Frontal cortex (tissue), 4 donors: ENCODE results near the gene TMEM43. TPM values are rescaled to one million over a fixed set of nuclear protein-coding genes. Genes with fewer than 3 reads are reported as not detected.

Source experiments
- DNase-seq, 2 donors: peaks; one replicate each; pipeline ENCODE4 v3.0.0; 2012; ENCODE audit warnings: low spot score in 2 of 2
- FAIRE-seq: peaks from 2 replicates; lab custom pipeline; 2012; peaks lifted over from hg19 to GRCh38; lab: Jason Lieb, UNC
- total RNA-seq: library from RNA; depleted of rRNA; stranded (reverse); fragments of >200 nt; gene quantifications from one replicate; pipeline ENCODE4 v1.2.3, GENCODE V29; 2014
- donor health status: control.
- donor health status: control.
- donor health status: control.

The TMEM43 gene
- total RNA-seq, 1 donor from 2014 or later, result 38.7 TPM

- DNase-seq (no peak), FAIRE-seq (no peak)
These were observed 22.8 kb downstream of the TMEM43 start for GRCh38 chr3:14147617-14148016.

GRCh38 chr3:14148041-14148985, 23.5 kb downstream of the TMEM43 start:
- no peak for DNase-seq
- no peak for FAIRE-seq

GRCh38 chr3:14150078-14150477, 25.2 kb downstream of the TMEM43 start:
- FAIRE-seq (no peak), DNase-seq (no peak)

- FAIRE-seq (no peak), DNase-seq (no peak)
These were observed 25.8 kb downstream of the TMEM43 start for GRCh38 chr3:14150491-14151230.

- FAIRE-seq, result no peak
These were observed 26.7 kb downstream of the TMEM43 start for GRCh38 chr3:14151471-14152083.

GRCh38 chr3:14152233-14152962, 27.5 kb downstream of the TMEM43 start:
- FAIRE-seq, result no peak
- DNase-seq, result no peak

More at GRCh38 chr3:14151471-14152083, 26.7 kb downstream of the TMEM43 start:
- DNase-seq, result no peak

- DNase-seq, result no peak
- FAIRE-seq, result no peak
These were observed 28.1 kb downstream of the TMEM43 start for GRCh38 chr3:14152963-14153355.

- FAIRE-seq (no peak), DNase-seq (no peak)
These were observed 28.8 kb downstream of the TMEM43 start for GRCh38 chr3:14153663-14154062.

GRCh38 chr3:14154276-14154675, 29.4 kb downstream of the TMEM43 start:
- no peak for FAIRE-seq

GRCh38 chr3:14154895-14155440, 30.1 kb downstream of the TMEM43 start:
- no peak for DNase-seq
- no peak for FAIRE-seq

More at GRCh38 chr3:14154276-14154675, 29.4 kb downstream of the TMEM43 start:
- DNase-seq, result no peak

- FAIRE-seq (no peak), DNase-seq (no peak)
These were observed 31.3 kb downstream of the TMEM43 start for GRCh38 chr3:14156201-14156600.

GRCh38 chr3:14156843-14157561, 32.1 kb downstream of the TMEM43 start:
- no peak for FAIRE-seq

GRCh38 chr3:14157951-14158350, 33.1 kb downstream of the TMEM43 start:
- no peak for DNase-seq
- no peak for FAIRE-seq

More at GRCh38 chr3:14156843-14157561, 32.1 kb downstream of the TMEM43 start:
- DNase-seq, result no peak

- DNase-seq, result no peak
- FAIRE-seq, result no peak
These were observed 33.5 kb downstream of the TMEM43 start for GRCh38 chr3:14158370-14158769.

- FAIRE-seq (no peak), DNase-seq (no peak)
These were observed 34.6 kb downstream of the TMEM43 start for GRCh38 chr3:14159426-14159825.

- DNase-seq (no peak), FAIRE-seq (no peak)
These were observed 36.4 kb downstream of the TMEM43 start for GRCh38 chr3:14161282-14161681.

GRCh38 chr3:14162178-14162577, 37.3 kb downstream of the TMEM43 start:
- DNase-seq (no peak), FAIRE-seq (no peak)

GRCh38 chr3:14166877-14167603, 42.2 kb downstream of the TMEM43 start:
- no peak for DNase-seq
- FAIRE-seq, result no peak
